Liver (tissue), 9 donors: Measurements from ENCODE around the gene HOXD1. TPM values are rescaled to one million over a fixed set of nuclear protein-coding genes. Genes with fewer than 3 reads are reported as not detected.

Experiments
- DNase-seq: peaks from one replicate; pipeline ENCODE4 v3.0.0-alpha.2; 2017; ENCODE audit warnings: low spot score
- H3K27ac ChIP-seq, 2 donors: one replicate each; pipeline ENCODE4 v1.7.0; 2013; ENCODE audit warnings: inconsistent platforms in 2 of 2, low read length in 2 of 2, control low read depth in 1 of 2, low read depth in 1 of 2, mild to moderate bottlenecking in 1 of 2
- H3K27me3 ChIP-seq, 4 donors: one replicate each; pipeline versions ENCODE4 v1.6.1 to v1.7.0; 2013; ENCODE audit warnings: low read length in 3 of 4, inconsistent platforms in 1 of 4, mild to moderate bottlenecking in 1 of 4, moderate library complexity in 1 of 4; ENCODE audit not compliant: control insufficient read depth in 4 of 4, insufficient read depth in 4 of 4
- H3K36me3 ChIP-seq, 4 donors: one replicate each; pipeline versions ENCODE4 v1.6.1 to v1.7.0; 2013; ENCODE audit warnings: low read length in 3 of 4, mild to moderate bottlenecking in 3 of 4, low read depth in 1 of 4, moderate library complexity in 1 of 4; ENCODE audit not compliant: control insufficient read depth in 4 of 4, insufficient read depth in 3 of 4
- H3K4me1 ChIP-seq, 4 donors: one replicate each; pipeline versions ENCODE4 v1.6.1 to v1.7.0; 2013; ENCODE audit warnings: low read length in 3 of 4, mild to moderate bottlenecking in 3 of 4, moderate library complexity in 1 of 4; ENCODE audit not compliant: control insufficient read depth in 4 of 4, insufficient read depth in 4 of 4
- H3K4me3 ChIP-seq, 3 donors: one replicate each; pipeline versions ENCODE4 v1.6.1 to v1.7.0; 2013; ENCODE audit warnings: low read length in 3 of 3, control low read depth in 1 of 3, low read depth in 1 of 3, mild to moderate bottlenecking in 1 of 3
- H3K9ac ChIP-seq, 2 donors: one replicate each; pipeline ENCODE4 v1.7.0; 2013; ENCODE audit warnings: low read length in 2 of 2, mild to moderate bottlenecking in 2 of 2, moderate library complexity in 2 of 2, control low read depth in 1 of 2, low read depth in 1 of 2
- H3K9me3 ChIP-seq, 4 donors: one replicate each; pipeline versions ENCODE4 v1.6.1 to v1.7.0; 2013; ENCODE audit warnings: low read length in 3 of 4; ENCODE audit not compliant: control insufficient read depth in 4 of 4
- CTCF ChIP-seq: fragments of 150-350 bp; IDR thresholded peaks from 2 replicates; pipeline ENCODE4 v1.5.1; 2017; ENCODE audit warnings: improper control_type of control experiment, low read depth, low read length; ENCODE audit not compliant: missing input control
- FOXA1 ChIP-seq: IDR thresholded peaks from 2 replicates; pipeline ENCODE4 v1.6.1; 2016; ENCODE audit warnings: antibody characterized with exemption
- GABPA ChIP-seq, 2 donors: IDR thresholded peaks in 1 of 2; conservative IDR thresholded peaks in 1 of 2; 2 replicates each; pipeline ENCODE4 v1.6.1; 2016; ENCODE audit warnings: antibody characterized with exemption in 2 of 2, mild to moderate bottlenecking in 1 of 2, moderate library complexity in 1 of 2
- JUND ChIP-seq, 2 donors: IDR thresholded peaks; 2 replicates each; pipeline ENCODE4 v1.6.1; 2016; ENCODE audit warnings: antibody characterized with exemption in 2 of 2
- MAX ChIP-seq: IDR thresholded peaks from 2 replicates; pipeline ENCODE4 v1.6.1; 2016; ENCODE audit warnings: antibody characterized with exemption
- NR2F2 ChIP-seq: IDR thresholded peaks from 2 replicates; pipeline ENCODE4 v1.6.1; 2016; ENCODE audit warnings: antibody characterized with exemption
- RXRA ChIP-seq, 2 donors: IDR thresholded peaks; 2 replicates each; pipeline ENCODE4 v1.6.1; 2017 to 2018; ENCODE audit warnings: antibody characterized with exemption in 2 of 2, mild to moderate bottlenecking in 1 of 2
- SP1 ChIP-seq: IDR thresholded peaks from 2 replicates; pipeline ENCODE4 v1.6.1; 2018; ENCODE audit warnings: antibody characterized with exemption, mild to moderate bottlenecking
- TAF1 ChIP-seq: conservative IDR thresholded peaks from 2 replicates; pipeline ENCODE4 v1.6.1; 2016; ENCODE audit warnings: antibody characterized with exemption, mild to moderate bottlenecking
- ZBTB33 ChIP-seq: IDR thresholded peaks from 2 replicates; pipeline ENCODE4 v1.6.1; 2016; ENCODE audit warnings: antibody characterized with exemption
- WGBS: extraction: QIAGEN DNeasy Blood & Tissue Kit; methylation state at CpG from one replicate; pipeline ENCODE4 v1.1.7; 2013; 5-methylcytosine and 5-hydroxymethylcytosine counted together
- polyA plus RNA-seq, 2 donors: library from polyadenylated mRNA; stranded (reverse) in 1 of 2; unstranded in 1 of 2; fragments of 200-250 nt in 1 of 2; fragments of >200 nt in 1 of 2; fragmentation: Nextera tagmentation in 1 of 2; extraction: Ambion mirVana in 1 of 2; gene quantifications; one replicate each; pipeline versions ENCODE4 v1.2.1 to v1.2.3, GENCODE V29; 2013 to 2015
- total RNA-seq, 2 donors: library from RNA; depleted of rRNA; stranded (reverse); fragments of >200 nt; gene quantifications; one replicate each; pipeline ENCODE4 v1.2.3, GENCODE V29; 2014
- TF ChIP-seq, protein P1 (sequence below): IDR thresholded peaks from 2 replicates; pipeline ENCODE4 v1.6.1; 2016; ENCODE audit warnings: antibody characterized with exemption
- TF ChIP-seq, protein P2 (sequence below): IDR thresholded peaks from 2 replicates; pipeline ENCODE4 v1.6.1; 2016; ENCODE audit warnings: antibody characterized with exemption, mild to moderate bottlenecking
- donor health status: healthy.
- donor health status: healthy.
- donor health status: healthy.
- donor health status: healthy.
- donor health status: healthy.

The HOXD1 gene
- total and polyA plus RNA-seq, 4 donors, result not detected

- no peak for TF ChIP-seq CTCF
- TF ChIP-seq FOXA1, result no peak
Measured at GRCh38 chr2:176200971-176201370, 12.5 kb downstream of the HOXD1 start (continued).

GRCh38 chr2:176202491-176202890, 14.0 kb downstream of the HOXD1 start:
- peaks cover 0 to 5% (median 3%) of the 10 kb centered on the region in 4 donors for H3K27me3 ChIP-seq
- no peaks in the 10 kb centered on the region for H3K4me1 ChIP-seq
- H3K9me3 ChIP-seq, result peaks cover 0 to 2% (median 0%) of the 10 kb centered on the region in 4 donors
- WGBS, result 79% methylated on average over 7 of the region's 7 CpGs
- H3K9ac ChIP-seq, result no peak overlapping the region
- no peak overlapping the region for H3K27ac ChIP-seq
- no peak for TF ChIP-seq MAX
- TF ChIP-seq TAF1, result no peak
- no peak for TF ChIP-seq SP1
- TF ChIP-seq NR2F2, result no peak
- TF ChIP-seq ZBTB33, result no peak
- no peak for TF ChIP-seq RXRA (IDR thresholded peaks at IDR 0.05)
- TF ChIP-seq JUND (IDR thresholded peaks at IDR 0.05), result no peak
- H3K36me3 ChIP-seq, result no peaks in the 10 kb centered on the region
- H3K4me3 ChIP-seq, result no peak overlapping the region
- DNase-seq, result no peak

- Histone ChIP-seq H3K4me3 (no peak overlapping the region), H3K27me3 (no peaks in the 10 kb centered on the region), H3K9ac (no peak overlapping the region), H3K27ac (no peak overlapping the region), H3K36me3 (no peaks in the 10 kb centered on the region), H3K9me3 (peaks cover 0 to 2% (median 0%) of the 10 kb centered on the region in 4 donors), H3K4me1 (no peaks in the 10 kb centered on the region)
- DNase-seq, result no peak
- 75% methylated on average over 1 of the region's 1 CpG for WGBS
- TF ChIP-seq NR2F2, result no peak
- no peak for TF ChIP-seq JUND (IDR thresholded peaks at IDR 0.05)
- TF ChIP-seq TAF1, result no peak
- no peak for TF ChIP-seq MAX
- TF ChIP-seq, protein P1, sequence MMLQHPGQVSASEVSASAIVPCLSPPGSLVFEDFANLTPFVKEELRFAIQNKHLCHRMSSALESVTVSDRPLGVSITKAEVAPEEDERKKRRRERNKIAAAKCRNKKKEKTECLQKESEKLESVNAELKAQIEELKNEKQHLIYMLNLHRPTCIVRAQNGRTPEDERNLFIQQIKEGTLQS, result no peak
- TF ChIP-seq GABPA (IDR thresholded peaks at IDR 0.05 in 1 of 2, conservative IDR thresholded peaks at IDR 0.05 in 1 of 2), result no peak
- TF ChIP-seq, protein P2, sequence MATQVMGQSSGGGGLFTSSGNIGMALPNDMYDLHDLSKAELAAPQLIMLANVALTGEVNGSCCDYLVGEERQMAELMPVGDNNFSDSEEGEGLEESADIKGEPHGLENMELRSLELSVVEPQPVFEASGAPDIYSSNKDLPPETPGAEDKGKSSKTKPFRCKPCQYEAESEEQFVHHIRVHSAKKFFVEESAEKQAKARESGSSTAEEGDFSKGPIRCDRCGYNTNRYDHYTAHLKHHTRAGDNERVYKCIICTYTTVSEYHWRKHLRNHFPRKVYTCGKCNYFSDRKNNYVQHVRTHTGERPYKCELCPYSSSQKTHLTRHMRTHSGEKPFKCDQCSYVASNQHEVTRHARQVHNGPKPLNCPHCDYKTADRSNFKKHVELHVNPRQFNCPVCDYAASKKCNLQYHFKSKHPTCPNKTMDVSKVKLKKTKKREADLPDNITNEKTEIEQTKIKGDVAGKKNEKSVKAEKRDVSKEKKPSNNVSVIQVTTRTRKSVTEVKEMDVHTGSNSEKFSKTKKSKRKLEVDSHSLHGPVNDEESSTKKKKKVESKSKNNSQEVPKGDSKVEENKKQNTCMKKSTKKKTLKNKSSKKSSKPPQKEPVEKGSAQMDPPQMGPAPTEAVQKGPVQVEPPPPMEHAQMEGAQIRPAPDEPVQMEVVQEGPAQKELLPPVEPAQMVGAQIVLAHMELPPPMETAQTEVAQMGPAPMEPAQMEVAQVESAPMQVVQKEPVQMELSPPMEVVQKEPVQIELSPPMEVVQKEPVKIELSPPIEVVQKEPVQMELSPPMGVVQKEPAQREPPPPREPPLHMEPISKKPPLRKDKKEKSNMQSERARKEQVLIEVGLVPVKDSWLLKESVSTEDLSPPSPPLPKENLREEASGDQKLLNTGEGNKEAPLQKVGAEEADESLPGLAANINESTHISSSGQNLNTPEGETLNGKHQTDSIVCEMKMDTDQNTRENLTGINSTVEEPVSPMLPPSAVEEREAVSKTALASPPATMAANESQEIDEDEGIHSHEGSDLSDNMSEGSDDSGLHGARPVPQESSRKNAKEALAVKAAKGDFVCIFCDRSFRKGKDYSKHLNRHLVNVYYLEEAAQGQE, result no peak
- TF ChIP-seq ZBTB33, result no peak
- TF ChIP-seq RXRA (IDR thresholded peaks at IDR 0.05), result no peak
Measured at GRCh38 chr2:176205126-176205525, 16.7 kb downstream of the HOXD1 start.
